Stimulated activated effector memory CD8-positive, alpha-beta T cell treated with anti-CD3 and anti-CD28 coated beads, Interleukin-12 subunit alpha, Interleukin-12 subunit beta, amount 100 ng/mL, for 72 hours (primary cell): ENCODE results near the gene DLG3.

Source experiments
- ATAC-seq: fragments of 150-1000 bp; cut with Tn5 transposase; 2 replicates; pipeline ENCODE4 v1.10.0; 2021
- DNase-seq, 2 donors: peaks; one replicate each; pipeline ENCODE4 v3.0.0; 2021 to 2022; ENCODE audit warnings: low spot score in 2 of 2
- H3K27ac Mint-ChIP-seq: one replicate; pipeline ENCODE4 v1.8.0; 2022; ENCODE audit warnings: mild to moderate bottlenecking, mixed read lengths
- H3K36me3 Mint-ChIP-seq: one replicate; pipeline ENCODE4 v1.8.0; 2022; ENCODE audit warnings: mild to moderate bottlenecking, mixed read lengths
- H3K4me1 Mint-ChIP-seq: one replicate; pipeline ENCODE4 v1.8.0; 2022; ENCODE audit warnings: mixed read lengths
- H3K4me3 Mint-ChIP-seq: one replicate; pipeline ENCODE4 v1.8.0; 2022; ENCODE audit warnings: mild to moderate bottlenecking, mixed read lengths
- H3K9me3 Mint-ChIP-seq: one replicate; pipeline ENCODE4 v1.8.0; 2022; ENCODE audit warnings: mixed read lengths

DLG3 gene

DNA sequence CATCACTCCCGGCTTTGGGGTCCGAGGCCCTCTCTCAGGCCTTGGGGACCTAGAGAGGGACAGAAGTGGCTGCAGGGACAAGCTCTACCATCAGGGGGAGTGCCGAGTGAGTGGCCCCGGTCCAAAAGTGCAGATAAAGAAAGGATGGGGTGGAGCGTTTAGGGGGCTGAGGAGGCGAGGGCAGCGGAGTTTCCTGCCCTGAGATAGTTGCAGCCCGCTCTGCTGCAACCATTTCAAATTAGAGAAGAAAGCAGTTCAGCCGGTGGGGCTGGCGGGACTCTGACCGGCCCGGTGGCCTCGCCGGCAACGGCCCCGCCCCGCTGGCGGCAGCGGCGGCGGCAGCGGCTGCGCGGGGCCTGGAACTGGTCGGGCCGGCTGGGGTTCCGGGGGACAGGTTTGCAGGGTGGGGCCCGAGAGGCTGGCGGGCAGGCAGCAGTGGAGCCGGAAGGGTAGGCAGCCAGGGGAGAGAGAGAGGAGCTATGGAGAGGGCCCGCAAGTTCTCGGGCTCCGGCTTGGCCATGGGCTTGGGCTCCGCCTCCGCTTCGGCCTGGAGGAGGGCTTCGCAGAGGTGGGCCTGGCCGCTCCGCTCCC lies 7.6 kb downstream of the DLG3 start:
- Mint-ChIP-seq H3K36me3 (peaks cover 14% of the 10 kb centered on the region), H3K4me3 (peak overlapping the region; percentile 89), H3K27ac (peak overlapping the region; percentile 92), H3K9me3 (no peaks in the 10 kb centered on the region), H3K4me1 (peaks cover 45% of the 10 kb centered on the region)
- DNase-seq (peak; percentile 42 to 80), ATAC-seq (peak; percentile 69)

GRCh38 chrX:70453024-70453618 lies 8.5 kb downstream of the DLG3 start:
- H3K9me3 Mint-ChIP-seq = no peaks in the 10 kb centered on the region
- H3K27ac Mint-ChIP-seq = peak overlapping the region; percentile 92
- H3K4me1 Mint-ChIP-seq = peaks cover 46% of the 10 kb centered on the region
- H3K4me3 Mint-ChIP-seq = peak overlapping the region; percentile 89
- DNase-seq (no peak), ATAC-seq (no peak)
- H3K36me3 Mint-ChIP-seq = peaks cover 14% of the 10 kb centered on the region

- Mint-ChIP-seq H3K9me3 (no peaks in the 10 kb centered on the region), H3K27ac (peak overlapping the region; percentile 94), H3K4me3 (peak overlapping the region; percentile 89), H3K4me1 (peaks cover 46% of the 10 kb centered on the region), H3K36me3 (peaks cover 14% of the 10 kb centered on the region)
- DNase-seq (peak; percentile 43 to 82), ATAC-seq (peak; percentile 78)
Measured at GRCh38 chrX:70454441-70455365, 10.1 kb downstream of the DLG3 start.

GRCh38 chrX:70455366-70456202 lies 10.9 kb downstream of the DLG3 start:
- Mint-ChIP-seq H3K9me3 (no peaks in the 10 kb centered on the region), H3K4me1 (peaks cover 46% of the 10 kb centered on the region), H3K4me3 (peak overlapping the region; percentile 89), H3K27ac (peak overlapping the region; percentile 94), H3K36me3 (peaks cover 14% of the 10 kb centered on the region)
- DNase-seq (no peak), ATAC-seq (no peak)

GRCh38 chrX:70456256-70456655 lies 11.6 kb downstream of the DLG3 start:
- ATAC-seq (no peak), DNase-seq (no peak)
- no peaks in the 10 kb centered on the region for H3K9me3 Mint-ChIP-seq
- peaks cover 14% of the 10 kb centered on the region for H3K36me3 Mint-ChIP-seq
- peak overlapping the region; percentile 89 for H3K4me3 Mint-ChIP-seq
- H3K27ac Mint-ChIP-seq = peak overlapping the region; percentile 94
- peaks cover 46% of the 10 kb centered on the region for H3K4me1 Mint-ChIP-seq

- no peak for ATAC-seq
- Mint-ChIP-seq H3K9me3 (no peaks in the 10 kb centered on the region), H3K4me1 (peaks cover 19% of the 10 kb centered on the region), H3K4me3 (no peak overlapping the region), H3K36me3 (peaks cover 17% of the 10 kb centered on the region), H3K27ac (no peak overlapping the region)
- DNase-seq = no peak
Measured at GRCh38 chrX:70461026-70461425, 16.4 kb downstream of the DLG3 start.

DNA sequence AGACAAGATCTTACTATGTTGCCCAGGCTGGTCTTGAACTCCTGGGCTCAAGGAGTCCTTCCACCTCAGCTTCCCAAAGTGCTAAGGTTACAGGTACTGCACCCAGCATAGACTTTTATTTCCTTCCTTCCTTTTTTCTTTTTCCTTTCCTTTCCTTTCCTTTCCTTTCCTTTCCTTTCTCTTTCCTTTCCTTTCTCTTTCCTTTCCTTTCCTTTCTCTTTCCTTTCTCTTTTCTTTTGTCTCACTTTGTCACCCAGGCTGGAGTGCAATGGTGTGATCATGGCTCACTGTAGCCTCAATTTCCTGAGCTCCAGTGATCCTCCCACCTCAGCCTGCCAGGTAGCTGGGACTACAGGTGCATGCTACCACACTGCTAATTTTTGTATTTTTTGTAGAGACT lies 19.4 kb downstream of the DLG3 start:
- Mint-ChIP-seq H3K27ac (no peak overlapping the region), H3K4me1 (peaks cover 10% of the 10 kb centered on the region), H3K9me3 (no peaks in the 10 kb centered on the region), H3K4me3 (no peak overlapping the region), H3K36me3 (peaks cover 14% of the 10 kb centered on the region)
- no peak for DNase-seq
- ATAC-seq = no peak

DNA sequence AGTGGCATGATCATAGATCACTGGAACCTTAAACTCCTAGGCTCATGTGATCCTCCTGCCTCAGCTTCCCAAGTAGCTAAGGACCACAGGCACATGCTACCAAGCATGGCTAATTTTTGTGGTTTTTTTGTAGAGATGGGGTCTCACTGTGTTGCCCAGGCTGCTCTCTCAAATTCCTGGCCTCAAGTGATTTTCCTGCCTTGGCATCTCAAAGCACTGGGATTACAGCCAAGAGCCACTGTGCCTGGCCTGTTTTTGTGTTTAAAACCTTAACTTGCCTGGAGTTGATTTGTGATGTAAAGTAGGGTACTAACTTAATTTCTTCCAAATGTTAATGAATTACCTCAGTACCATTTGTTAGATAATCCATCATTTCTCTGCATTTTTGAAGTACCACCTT lies 22.3 kb downstream of the DLG3 start:
- DNase-seq (no peak), ATAC-seq (no peak)
- Mint-ChIP-seq H3K36me3 (peaks cover 14% of the 10 kb centered on the region), H3K27ac (no peak overlapping the region), H3K4me3 (no peak overlapping the region), H3K9me3 (no peaks in the 10 kb centered on the region), H3K4me1 (peaks cover 16% of the 10 kb centered on the region)

DNA sequence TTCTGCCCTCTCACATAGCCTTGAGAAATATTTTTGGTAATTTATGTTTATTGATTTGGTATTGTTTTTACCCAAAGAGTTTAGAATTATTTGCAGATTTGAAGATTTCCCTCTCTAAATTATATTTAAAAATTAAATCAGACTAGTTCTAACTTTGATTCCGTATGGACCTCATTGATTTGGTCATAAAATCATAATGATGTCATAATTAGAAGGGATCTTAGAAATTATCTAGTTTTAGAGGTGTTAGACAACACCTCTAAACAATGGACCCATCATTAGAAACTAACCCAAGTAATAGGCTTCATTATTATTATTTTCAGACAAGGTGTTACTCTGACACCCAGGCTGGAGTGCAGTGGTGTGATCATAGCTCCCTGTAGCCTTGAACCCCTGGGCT lies 24.1 kb downstream of the DLG3 start:
- no peak overlapping the region for H3K4me3 Mint-ChIP-seq
- peaks cover 16% of the 10 kb centered on the region for H3K4me1 Mint-ChIP-seq
- H3K9me3 Mint-ChIP-seq = no peaks in the 10 kb centered on the region
- peaks cover 14% of the 10 kb centered on the region for H3K36me3 Mint-ChIP-seq
- H3K27ac Mint-ChIP-seq = no peak overlapping the region
- no peak for DNase-seq
- no peak for ATAC-seq

GRCh38 chrX:70470850-70471289 lies 26.2 kb downstream of the DLG3 start:
- no peak overlapping the region for H3K4me3 Mint-ChIP-seq
- no peak for DNase-seq
- peaks cover 7% of the 10 kb centered on the region for H3K36me3 Mint-ChIP-seq
- peaks cover 6% of the 10 kb centered on the region for H3K4me1 Mint-ChIP-seq
- H3K27ac Mint-ChIP-seq = no peak overlapping the region
- H3K9me3 Mint-ChIP-seq = no peaks in the 10 kb centered on the region
- no peak for ATAC-seq

DNA sequence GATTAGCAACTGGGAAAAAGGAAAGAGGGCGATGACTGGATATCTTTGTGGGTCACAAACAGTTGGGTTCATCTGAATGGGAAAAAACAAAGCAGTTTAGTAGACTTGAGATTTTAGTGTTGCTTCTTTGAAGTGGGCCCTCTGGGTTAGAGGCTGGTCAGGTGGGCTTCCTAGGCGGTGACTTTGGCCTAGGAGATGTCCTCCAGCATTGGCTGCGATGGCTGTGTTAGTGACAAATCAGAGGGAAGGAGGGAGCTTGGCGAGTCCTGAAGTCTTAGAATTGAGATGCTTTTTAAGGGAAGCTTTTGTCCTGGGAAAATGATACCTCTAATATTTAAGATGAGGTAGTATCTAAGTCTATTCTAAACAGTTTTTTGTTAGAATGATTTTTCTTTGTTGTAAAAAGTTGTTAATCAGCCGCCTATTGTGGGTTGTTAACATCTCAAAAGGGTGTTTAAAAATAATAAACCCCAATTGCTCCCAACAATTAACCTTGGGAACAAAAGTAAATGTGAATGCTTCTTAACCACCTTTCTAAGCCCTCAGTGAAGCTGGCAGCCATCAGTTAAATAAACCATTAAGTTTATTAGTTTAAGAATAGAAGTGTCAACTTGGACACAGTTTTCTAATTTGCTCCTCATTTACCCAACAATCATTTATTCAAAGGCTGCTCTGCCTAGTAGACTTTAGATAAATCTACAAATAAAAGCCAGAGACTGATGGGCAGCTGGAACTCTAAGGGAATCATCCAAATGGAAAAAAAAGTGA lies 31.7 kb downstream of the DLG3 start:
- Mint-ChIP-seq H3K9me3 (no peaks in the 10 kb centered on the region), H3K4me1 (no peaks in the 10 kb centered on the region), H3K4me3 (no peak overlapping the region), H3K27ac (no peak overlapping the region), H3K36me3 (peaks cover 11% of the 10 kb centered on the region)
- DNase-seq (no peak), ATAC-seq (no peak)

DNA sequence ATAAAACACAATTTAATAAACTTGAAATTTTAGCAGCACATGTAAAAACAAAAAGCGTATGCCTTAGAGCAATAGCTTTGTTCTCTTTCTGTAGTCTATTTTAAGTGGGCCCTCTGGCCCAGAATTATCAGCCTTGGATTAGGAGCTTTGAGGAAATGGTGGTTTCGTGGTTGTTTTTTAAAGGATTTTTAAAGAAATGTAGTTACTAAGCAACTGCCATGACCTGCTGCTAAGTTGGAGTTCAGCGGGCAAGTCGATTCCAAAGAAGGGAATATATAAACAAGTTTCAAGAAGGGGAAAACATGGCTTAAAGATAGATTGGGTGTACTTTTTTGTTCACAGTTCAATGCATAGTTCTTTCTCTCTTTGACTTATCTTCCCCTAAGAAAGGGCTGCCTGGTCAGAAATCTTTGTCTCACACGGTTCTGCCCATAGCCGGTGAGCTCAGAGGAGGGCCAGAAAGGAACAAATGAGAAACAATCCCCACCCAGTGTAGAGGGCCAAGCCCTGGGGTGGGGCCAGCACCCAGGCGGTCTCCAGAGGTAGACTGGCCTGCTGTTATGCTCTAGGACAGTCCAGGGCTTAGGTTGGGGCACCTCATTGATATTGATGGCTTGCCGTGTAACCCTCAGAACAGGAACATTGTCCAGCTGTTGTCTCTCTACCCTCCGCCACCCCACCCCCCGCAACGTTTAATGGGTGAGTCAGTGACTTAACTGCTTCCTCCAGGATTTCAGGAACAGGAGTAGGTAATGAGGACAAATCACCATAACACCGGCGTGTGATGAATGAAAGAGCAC lies 32.5 kb downstream of the DLG3 start:
- Mint-ChIP-seq H3K9me3 (no peaks in the 10 kb centered on the region), H3K27ac (no peak overlapping the region), H3K4me1 (no peaks in the 10 kb centered on the region), H3K4me3 (no peak overlapping the region), H3K36me3 (peaks cover 18% of the 10 kb centered on the region)
- DNase-seq = no peak
- no peak for ATAC-seq

DNA sequence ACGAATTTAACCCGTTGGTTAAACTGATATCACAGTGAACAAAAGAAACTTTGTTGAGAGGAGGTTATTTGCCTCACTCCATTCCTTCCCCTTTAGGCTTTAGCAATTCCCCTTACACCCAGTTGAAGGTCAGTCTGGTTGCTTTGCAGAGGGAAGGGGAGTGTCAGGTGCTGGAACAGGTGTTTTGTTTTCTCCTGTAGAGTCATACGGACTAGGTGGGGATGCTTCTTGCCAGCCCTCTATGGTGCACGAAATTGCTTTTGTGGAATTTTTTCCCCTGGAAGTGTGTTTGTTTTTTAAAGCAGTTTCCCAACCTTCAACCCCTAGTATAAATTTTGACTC lies 33.1 kb downstream of the DLG3 start:
- H3K27ac Mint-ChIP-seq = no peak overlapping the region
- no peak for ATAC-seq

More for the DNA sequence above, 33.1 kb downstream of the DLG3 start:
- Mint-ChIP-seq H3K4me1 (no peaks in the 10 kb centered on the region), H3K36me3 (peaks cover 22% of the 10 kb centered on the region), H3K4me3 (no peak overlapping the region), H3K9me3 (no peaks in the 10 kb centered on the region)
- DNase-seq = no peak
